Hematopoietic multipotent progenitor cell treated with erythropoietin and hydrocortisone succinate and interleukin-3 and kit ligand, for 4 days (in vitro differentiated cells): ENCODE results near the gene KIF1B.

Source experiments
- DNase-seq: peaks from one replicate; pipeline ENCODE4 v3.0.0-alpha.2; 2015

Gene KIF1B

GRCh38 chr1:10287023-10287645 lies 76.8 kb downstream of the KIF1B start:
- no peak for DNase-seq

DNA sequence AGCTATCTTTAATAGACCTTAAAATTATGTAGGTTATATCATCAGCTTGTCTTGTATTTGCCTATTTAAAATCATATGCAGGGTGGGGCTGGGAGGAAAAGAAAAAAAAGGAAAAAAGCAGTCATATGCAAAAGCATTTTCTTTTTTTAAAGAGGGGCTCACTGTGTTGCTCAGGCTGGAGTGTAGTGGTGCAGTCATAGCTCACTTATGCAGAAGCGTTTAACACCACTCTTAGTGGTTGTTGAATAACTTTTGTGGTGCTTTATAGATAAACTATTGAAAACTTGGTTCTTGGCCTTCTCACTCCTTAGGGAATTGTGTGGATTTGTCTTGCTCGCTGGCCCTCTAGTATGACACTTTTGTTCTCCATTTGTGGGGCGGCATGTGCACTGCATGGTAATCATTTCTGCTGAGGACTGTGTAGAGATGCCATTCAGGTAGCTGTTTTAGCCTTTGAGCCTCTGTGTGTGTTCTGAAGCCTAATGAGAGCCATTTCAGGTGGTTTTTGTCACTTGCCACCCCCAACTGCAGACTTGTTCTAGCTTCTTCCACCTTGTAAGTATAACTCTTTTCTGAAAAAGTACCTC lies 77.8 kb downstream of the KIF1B start:
- DNase-seq: no peak

DNA sequence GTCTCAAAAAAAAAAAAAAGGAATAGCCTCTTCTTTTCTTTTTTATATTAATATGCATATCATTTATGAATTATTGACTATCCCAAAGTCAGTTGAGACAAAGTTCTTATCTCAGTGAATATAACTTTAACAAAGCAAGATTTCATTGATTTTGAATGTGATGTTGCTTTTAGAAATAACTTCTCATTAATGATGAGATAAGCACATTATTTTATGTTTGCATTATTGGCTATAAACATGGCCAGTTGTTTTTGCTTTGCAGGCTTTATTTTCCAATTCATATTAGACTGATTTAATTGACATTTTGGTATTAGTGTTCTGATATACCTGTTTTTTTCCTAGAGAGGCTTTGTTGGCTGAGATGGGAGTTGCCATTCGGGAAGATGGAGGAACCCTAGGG lies 81.3 kb downstream of the KIF1B start:
- no peak for DNase-seq

GRCh38 chr1:10292188-10292587 lies 81.8 kb downstream of the KIF1B start:
- no peak for DNase-seq

- no peak for DNase-seq
Measured at GRCh38 chr1:10295481-10296085, 85.2 kb downstream of the KIF1B start.

DNA sequence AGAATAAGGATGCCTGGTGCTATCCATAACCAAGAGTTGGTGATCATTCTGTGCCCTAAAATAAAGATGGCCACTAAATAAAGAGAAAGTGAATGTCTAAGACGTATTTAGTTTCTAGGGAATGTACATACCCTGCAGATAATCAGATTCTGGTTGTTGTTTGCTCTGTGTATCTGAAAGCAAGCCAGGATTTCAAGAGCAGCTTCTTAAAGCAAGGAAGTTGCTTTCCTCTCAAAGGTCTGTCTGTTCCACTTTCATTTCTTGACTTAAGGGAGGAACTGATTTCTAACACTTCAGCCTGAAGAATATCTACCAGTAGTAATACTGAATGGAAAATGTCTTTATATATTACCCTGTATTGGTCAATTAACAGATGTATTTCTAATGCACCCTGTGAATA lies 88.8 kb downstream of the KIF1B start:
- DNase-seq: no peak

DNA sequence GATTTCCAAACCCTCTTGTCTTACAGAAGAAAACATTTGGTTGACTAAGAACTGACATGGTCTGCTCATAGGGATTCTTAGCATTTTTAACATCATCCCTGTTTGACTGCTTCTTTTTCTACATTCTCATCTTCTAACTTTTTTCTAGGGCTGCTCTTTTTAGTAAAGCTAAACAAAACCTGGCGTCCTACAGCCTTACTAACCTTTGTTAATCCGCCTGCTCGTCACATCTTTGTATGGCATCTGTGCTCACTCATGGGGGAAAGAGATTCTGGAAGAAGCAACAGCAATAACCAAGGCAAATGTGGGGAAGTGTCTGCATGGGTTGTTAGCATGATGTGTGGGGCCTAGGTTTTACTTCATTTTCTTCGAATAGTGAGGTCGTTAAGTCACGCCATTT lies 92.0 kb downstream of the KIF1B start:
- DNase-seq: no peak

- DNase-seq: no peak
Measured at GRCh38 chr1:10304295-10304694, 93.9 kb downstream of the KIF1B start.

- no peak for DNase-seq
Measured at GRCh38 chr1:10306435-10306834, 96.1 kb downstream of the KIF1B start.

- no peak for DNase-seq
Measured at GRCh38 chr1:10308001-10308400, 97.6 kb downstream of the KIF1B start.

DNA sequence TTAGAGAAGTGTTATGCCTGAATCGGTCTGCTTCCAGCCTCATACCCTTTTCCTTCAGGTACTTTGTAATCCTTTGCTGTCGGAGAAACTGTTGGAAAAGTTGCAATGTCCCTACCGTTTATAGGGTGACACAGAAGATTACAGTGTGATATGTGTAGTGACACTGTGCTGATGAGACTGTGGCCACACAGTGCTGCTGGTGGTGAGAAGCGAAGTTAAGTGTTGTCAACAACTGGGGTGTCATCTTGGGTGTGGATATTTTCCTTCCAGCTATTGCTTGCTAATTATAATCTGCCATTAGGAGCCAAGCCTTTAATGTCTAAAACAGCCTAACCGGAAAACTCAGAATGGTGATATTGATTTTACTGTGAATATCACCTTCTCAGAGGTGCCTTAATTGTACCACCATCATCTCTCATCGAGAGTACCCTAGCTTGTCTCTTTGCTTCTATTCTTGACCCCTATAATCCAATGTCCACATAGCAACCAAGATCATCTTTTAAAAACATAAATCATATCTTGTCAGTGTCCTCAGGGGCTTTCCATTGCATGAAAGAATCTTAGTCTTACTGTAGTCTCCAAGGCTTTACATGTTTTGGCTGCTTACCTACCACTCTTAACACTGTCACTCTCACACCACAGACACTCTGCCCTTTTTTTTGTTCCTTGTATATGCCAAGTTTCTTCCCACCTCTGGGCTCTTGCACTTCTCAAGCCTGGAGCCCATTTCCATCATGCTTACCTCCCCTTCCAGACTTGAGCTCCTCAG lies 99.1 kb downstream of the KIF1B start:
- DNase-seq: no peak

DNA sequence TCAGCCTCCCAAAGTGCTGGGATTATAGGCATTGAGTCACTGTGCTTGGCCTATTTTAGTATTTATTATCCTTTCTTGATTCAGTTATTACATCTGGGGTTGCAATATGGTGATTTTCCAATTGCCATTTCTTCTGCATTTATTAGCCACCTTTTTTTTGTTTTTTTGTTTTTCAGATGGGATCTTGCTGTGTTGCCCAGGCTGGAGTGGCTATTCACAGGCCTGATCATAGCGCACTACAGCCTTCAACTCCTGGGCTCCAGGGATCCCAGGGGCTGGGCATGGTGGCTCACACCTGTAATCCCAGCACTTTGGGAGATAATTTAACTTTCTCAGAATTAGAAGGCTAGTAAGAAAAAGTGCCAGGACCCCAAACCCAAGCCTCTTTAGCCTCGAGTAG lies 106.4 kb downstream of the KIF1B start:
- no peak for DNase-seq

DNA sequence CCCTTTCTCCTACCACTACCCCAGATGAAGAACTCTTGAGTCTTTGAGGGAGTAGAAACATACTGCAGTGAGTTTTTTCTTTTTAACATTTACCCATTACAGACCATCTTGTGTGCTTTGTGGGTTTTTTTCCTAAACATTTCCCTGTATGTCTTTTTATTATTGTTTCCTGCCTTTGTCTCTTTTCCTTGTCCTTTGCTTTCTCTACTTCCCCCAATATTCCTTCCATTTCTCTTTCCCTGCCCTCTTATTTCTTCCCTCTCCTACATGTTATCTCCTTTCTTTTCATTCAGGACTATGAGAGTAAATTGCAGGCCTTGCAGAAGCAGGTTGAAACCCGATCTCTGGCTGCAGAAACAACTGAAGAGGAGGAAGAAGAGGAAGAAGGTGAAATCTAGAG lies 109.4 kb downstream of the KIF1B start:
- DNase-seq: no peak

DNA sequence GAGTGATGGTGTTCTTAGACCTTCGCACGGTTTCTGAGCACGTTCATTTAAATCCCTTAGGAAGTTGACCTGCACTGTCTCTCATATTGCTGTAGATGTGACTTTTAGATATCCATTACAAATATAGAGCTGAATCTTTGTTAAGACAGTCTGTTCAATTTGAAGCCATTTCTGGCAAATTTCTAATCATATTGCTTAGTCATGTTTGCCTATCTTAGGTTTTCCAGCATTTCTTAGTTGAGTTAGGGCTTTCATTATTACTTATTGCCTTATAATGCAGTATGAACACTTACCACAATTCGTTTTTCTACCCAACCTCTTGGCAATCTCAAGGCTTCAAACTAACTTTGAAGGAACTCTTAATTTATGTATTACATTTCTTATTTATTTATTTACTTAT lies 110.0 kb downstream of the KIF1B start:
- DNase-seq: no peak

DNA sequence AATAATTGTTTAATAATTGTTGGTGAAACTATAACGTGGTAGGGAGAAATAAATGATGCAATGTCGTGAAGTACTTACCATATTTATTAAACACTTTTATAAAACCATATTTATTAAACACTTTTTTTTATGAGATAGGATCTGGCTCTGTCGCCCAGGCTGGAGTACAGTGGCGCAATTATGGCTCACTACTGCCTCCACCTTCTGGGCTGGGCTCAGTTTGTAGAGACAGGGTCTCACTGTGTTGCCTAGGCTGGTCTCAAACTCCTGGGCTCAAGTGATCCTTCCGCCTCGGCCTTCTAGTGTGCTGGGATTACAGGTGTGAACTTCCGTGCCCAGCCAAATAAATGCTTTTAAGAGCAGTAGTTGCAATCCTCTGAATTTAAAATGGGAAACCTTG lies 112.5 kb downstream of the KIF1B start:
- DNase-seq: no peak

- no peak for DNase-seq
Measured at GRCh38 chr1:10324627-10325026, 114.3 kb downstream of the KIF1B start.

- DNase-seq: no peak
Measured at GRCh38 chr1:10325521-10325920, 115.2 kb downstream of the KIF1B start.

DNA sequence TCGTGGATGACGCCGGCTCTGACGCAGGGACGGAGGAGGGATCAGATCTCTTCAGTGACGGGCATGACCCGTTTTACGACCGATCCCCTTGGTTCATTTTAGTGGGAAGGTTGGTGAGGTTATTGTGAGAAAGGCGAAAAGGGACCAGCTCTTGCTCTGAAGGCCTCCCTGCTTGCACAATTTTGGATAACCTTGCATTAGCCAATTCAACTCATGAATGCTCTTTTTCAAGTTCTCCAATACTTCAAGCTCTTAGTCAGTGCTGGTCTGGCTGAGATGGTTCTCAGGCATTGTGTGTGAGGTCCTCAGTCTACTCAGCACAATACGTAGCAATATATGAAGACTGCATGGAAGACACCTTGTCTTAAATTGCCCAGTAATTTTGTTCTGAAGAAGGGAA lies 115.9 kb downstream of the KIF1B start:
- DNase-seq: no peak

DNA sequence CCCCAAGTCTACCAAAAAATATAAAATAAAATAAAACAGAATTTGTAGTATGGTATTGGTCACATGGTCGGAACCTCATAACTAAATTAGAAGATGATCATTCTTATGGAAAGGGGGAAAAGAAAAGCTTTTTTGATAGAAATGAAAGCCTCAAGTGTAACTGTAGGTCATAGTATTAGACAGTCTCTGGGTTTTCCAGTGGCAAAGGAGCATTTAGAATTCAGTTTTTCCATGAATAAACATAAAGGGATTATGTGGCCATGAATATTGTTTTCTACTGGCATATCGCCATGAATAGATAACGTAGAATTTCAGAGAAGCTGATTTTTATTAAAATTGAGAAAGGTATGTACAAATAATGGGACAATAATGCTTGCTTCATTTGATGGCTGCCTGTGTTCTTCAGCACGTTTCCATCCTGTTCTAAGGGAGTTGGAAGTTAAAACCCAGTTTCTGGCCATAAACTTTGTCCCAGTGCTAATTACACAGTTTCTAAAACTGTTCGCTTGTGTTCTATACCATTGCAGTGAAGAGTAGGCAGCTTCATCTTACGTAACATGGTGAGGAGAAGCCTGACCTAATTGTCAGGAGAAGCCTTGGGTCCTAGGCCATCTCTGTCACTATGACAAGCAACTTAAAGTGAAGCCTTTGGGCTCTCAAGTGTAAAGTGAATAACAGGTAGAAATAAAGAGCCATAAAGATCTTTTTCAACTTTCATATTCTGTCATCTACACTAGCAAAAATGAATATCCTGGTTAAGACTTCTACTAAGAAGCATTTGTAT lies 118.0 kb downstream of the KIF1B start:
- no peak for DNase-seq

DNA sequence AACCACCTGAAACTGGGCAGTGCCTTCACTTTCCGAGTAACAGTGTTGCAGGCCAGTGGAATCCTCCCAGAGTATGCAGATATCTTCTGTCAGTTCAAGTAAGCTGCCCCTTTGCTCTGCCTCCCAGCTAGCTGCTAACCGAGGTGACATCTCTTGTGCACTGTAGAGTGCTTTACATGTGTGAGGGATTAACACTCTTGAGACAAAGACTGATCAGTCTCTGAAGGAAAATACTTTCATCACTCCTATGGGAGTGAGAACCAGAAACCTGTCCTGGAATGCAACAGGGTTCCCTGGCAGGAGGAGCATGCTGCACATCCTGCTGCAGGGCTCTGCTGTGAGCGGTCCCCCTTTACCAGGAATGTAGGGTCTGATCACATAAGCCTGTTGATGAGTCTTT lies 127.1 kb downstream of the KIF1B start:
- no peak for DNase-seq

DNA sequence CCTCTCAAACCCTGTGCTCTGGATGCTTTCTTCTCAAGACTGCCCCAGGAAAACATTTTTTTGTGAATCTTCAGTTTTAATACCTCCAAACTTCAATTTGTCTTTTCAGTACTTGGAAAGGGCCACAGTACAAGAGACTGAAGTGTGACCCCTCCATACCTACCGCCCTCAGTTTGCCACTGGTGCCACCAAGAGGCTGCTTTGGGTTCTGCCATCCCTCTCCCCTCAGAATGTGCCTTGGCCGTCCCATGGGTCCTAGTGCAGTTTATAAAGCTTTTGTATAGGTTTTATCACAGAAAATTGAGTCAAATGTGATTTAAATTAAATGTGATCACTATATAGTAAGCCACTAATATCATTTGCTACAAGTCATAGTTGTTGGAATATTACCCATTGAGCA lies 127.7 kb downstream of the KIF1B start:
- peak; percentile 76 for DNase-seq

DNA sequence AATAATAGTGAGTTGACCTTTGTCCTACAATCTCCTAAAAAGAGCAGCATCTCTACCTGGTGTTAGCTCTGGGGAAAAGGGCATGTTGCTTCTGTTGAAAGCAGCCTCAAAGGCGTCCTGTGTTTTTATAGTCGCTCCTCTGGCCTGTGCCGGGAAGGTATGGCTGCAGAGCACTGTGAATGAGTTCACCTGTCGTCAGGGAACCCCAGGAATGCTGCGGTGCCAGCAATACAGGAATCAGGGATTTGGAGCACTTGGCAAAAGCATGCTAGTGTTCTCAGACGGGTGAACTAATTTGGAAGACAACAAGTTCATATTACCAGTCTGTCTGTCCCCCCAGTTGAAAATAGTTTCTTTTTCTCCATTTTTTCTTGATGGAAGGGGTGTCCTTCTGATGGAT lies 128.2 kb downstream of the KIF1B start:
- no peak for DNase-seq

DNA sequence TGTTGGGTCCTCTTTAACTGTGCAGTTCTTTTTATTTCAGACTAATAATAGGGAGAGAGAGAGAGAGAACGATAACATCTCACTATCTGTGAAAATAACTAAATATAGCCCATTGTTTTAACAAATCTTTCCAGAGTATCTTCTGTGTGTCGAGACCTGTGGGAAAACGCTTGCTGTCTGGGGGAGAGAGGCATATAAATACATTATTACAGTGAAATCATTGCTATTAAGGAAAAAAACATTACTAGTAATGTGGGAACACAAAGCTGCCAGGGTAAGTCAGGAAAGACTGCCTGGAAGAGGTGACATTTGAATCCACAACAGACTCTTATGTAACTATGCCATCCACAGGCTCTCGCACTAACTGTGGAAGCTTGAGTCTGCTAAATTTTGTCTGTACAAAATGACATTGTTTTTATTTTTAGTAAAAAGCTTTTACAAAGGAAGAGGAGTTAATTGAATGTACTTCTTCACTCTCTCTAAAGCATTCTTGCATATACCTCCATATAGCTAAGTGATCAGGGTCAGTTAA lies 128.7 kb downstream of the KIF1B start:
- no peak for DNase-seq
